DMS153 treated with DMSO at 0.1 percent for 48 hours (cell line): ENCODE data around the gene LYAR.
A peak's percentile ranks its signal among the peaks of the same experiment; 100 is the strongest.

Source experiments
- DNase-seq: peaks from one replicate; lab custom pipeline; 2025; ENCODE audit not compliant: unreplicated experiment; lab: John Stamatoyannopoulos, UW

Gene LYAR, protein sequence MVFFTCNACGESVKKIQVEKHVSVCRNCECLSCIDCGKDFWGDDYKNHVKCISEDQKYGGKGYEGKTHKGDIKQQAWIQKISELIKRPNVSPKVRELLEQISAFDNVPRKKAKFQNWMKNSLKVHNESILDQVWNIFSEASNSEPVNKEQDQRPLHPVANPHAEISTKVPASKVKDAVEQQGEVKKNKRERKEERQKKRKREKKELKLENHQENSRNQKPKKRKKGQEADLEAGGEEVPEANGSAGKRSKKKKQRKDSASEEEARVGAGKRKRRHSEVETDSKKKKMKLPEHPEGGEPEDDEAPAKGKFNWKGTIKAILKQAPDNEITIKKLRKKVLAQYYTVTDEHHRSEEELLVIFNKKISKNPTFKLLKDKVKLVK

DNA sequence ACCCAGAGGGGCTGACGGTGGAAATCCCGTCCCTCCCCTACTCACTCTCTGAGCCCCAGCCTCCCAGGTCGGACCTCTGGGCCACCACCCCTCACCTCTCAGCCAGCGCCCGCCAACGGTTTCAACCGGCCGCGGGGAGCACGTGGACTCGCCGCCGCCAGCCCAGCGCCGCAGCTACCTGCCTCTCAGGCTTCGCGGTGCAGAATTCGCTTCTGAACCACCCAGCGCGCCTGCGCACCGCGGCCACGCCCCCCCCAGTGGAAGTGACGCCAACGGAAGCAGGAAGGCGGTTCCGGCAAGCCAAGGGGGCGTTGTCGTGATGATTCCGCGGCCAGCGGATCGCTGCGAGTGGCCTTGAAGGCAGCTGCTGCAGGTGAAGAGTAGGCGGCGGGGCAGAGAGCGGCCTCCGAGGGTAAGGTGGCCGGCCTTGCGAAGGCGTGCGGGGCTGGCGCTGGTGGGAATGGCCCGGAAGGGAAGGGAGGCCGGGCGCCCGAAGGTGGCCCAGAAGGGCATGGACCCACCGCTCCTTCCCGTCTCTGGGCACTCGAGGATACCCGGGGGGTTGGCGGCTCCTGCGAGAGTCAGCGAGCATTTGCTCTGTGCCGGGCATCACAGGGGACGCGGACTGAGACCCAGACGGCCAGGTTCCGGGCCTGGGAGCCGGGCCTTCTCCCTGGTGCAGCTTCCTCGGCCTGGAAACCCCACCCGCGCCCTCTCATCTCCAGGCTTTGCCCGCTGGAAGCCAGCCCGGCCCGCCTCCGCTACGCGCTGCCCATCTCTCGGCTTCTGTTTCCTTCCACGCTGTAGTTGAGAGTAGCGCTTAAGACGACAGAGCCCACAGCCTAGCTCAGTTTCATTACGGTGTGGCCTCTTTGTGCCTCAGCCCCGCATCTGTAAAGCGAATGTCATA is at the start of gene LYAR, which contains the start of gene ZBTB49:
TSS of gene LYAR (minus strand) at position 214 of the 910 bp plus-strand sequence. CDS start 6,412 bp downstream, outside the sequence.
TSS of gene ZBTB49 (plus strand) at position 311 of the 910 bp plus-strand sequence. CDS start 9,695 bp downstream, outside the sequence.
- peak; percentile 20 for DNase-seq

DNA sequence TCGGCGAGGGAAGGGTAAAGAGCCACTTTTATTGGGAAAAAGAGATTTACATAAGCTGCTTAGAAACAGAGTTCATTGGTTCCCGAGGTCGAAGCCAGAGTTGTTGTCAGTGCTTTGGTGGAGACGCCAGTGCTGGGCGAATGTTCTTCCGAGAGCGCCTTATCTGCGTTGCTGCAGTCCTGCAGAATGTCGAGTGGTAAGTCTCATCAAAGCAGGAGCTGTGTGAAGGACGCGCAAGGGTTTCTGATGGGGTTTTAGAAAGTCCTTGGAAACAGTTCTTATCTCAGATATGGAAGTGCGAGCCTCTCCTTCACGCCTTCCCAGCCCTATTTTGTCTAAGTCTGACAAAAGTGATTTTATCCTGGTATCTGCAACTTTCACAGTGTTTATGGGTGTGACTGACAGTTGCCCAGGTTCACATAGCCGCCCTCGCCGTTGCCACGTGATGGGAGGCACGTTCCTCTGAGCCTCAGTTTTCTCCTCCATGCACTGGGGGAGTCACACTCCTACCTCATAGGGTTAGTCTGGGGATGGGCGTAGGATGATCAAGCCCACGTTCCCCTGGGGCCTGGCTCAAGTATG is 49.6 kb upstream of the LYAR start:
- DNase-seq, result no peak

GRCh38 chr4:4338210-4339001 is 48.5 kb upstream of the LYAR start:
- DNase-seq, result no peak

DNA sequence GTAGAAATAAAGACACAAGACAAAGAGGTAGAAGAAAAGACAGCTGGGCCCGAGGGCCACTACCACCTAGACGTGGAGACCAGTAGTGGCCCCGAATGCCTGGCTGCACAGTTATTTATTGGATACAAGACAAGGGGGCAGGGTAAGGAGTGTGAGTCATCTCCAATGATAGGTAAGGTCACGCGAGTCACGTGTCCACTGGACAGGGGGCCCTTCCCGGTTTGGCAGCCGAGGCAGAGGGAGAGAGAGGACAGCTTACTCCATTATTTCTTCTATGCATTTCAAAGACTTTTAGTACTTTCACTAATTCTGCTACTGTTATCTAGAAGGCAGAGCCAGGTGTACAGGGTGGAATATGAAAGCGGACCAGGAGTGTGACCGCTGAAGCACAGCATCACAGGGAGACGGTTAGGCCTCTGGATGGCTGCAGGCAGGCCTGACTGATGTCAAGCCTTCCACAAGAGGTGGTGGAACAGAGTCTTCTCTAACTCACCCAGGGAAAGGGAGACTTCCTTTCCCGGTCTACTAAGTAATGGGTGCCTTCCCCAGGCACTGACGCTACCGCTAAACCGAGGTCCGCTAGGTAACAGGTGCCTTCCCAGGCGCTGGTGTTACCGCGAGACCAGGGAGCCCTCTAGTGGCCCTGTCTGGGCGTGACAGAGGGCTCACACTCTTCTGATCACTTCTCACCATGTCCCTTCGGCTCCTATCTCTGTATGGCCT is 45.0 kb upstream of the LYAR start:
- peak; percentile 4 for DNase-seq

DNA sequence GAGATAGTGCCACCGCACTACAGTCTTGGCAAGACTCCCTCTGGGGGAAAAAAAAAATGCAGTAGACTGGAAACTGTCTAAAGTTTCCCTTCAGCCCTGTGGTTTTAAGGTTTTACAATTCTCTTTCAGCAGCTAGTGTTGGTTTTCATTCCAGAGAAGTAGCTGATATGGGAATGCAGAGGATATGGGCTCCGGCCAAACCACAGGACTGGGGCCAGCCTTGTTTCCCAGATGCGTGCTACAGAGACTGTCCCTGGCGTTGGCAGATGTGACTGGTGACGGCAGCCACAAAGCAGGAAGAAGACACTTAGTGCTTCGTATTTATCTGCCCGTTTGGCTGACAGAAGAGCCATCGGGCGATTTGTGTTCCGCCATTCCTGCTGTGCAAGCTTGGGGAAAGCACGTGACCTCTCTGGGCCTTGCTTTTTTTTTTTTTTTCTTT is 43.3 kb upstream of the LYAR start:
- no peak for DNase-seq

DNA sequence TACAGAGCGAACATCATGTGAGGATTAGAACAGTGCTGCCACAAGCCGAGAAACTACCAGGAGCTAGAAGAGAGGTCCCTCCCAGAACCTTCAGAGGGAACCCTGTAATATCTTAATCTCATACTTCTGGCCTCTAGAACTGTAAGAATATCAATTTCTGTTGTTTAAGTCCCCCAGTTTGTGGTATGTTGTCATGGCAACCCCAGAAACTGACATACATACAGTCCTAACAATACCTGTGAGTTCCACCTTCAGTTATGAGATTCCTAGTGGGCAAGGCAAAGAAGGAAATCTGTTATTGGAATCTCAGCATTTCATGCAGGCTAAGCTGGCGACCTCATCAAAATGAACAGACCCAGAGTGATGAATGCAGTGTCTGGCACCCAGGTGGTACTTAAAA is 42.6 kb upstream of the LYAR start:
- DNase-seq, result no peak

- no peak for DNase-seq
Measured at GRCh38 chr4:4330794-4331193, 40.8 kb upstream of the LYAR start.

- DNase-seq, result no peak
Measured at GRCh38 chr4:4329496-4329895, 39.5 kb upstream of the LYAR start.

GRCh38 chr4:4328840-4329239 is 38.9 kb upstream of the LYAR start:
- DNase-seq, result no peak

GRCh38 chr4:4328206-4328605 is 38.3 kb upstream of the LYAR start:
- DNase-seq, result no peak

DNA sequence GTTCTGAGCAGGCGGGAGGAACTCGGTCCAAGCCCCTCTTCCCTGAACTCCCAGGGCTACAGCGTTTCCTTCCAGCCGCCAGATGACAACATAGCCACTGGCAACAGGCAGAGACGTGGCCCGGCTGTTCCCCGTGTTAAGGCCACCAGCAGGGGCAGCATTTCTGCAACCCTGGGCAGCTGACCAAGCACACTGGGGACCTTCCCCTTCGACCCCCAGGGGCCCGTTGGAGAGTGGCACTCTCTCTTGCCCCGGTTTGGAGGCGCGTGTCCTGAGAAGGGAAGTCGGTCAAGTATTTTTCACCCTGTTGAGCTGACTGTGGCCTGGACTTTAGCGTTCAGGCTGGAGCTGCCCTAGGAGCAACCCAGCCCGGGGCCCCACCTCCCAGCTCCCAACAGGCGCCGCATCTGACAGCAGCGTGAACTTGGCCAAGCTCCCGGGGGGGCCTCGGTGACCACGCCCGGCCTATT is 37.7 kb upstream of the LYAR start:
- no peak for DNase-seq

- DNase-seq, result no peak
Measured at GRCh38 chr4:4326166-4326565, 36.2 kb upstream of the LYAR start.

DNA sequence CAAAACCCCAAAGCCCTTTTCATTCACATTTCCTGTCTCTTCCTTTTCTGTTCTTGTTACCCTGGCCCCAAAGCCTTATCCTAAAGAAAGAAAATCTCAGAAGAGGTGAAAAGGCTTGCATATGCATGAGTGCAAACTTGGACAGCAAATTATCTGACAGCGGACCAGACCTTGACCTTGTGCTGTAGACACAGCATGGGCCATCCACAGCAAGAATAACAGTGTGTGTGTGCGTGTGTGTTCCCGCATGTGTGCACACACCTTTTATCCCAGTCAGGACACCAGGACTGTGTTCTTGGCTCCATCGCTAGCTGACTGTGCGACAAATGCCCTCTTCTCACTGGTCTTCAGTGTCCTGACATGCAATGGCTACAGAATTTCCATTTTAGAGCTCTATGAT is 35.4 kb upstream of the LYAR start:
- no peak for DNase-seq

- DNase-seq, result no peak
Measured at GRCh38 chr4:4323705-4324534, 34.0 kb upstream of the LYAR start.

GRCh38 chr4:4321951-4322688 is 32.2 kb upstream of the LYAR start:
- no peak for DNase-seq

DNA sequence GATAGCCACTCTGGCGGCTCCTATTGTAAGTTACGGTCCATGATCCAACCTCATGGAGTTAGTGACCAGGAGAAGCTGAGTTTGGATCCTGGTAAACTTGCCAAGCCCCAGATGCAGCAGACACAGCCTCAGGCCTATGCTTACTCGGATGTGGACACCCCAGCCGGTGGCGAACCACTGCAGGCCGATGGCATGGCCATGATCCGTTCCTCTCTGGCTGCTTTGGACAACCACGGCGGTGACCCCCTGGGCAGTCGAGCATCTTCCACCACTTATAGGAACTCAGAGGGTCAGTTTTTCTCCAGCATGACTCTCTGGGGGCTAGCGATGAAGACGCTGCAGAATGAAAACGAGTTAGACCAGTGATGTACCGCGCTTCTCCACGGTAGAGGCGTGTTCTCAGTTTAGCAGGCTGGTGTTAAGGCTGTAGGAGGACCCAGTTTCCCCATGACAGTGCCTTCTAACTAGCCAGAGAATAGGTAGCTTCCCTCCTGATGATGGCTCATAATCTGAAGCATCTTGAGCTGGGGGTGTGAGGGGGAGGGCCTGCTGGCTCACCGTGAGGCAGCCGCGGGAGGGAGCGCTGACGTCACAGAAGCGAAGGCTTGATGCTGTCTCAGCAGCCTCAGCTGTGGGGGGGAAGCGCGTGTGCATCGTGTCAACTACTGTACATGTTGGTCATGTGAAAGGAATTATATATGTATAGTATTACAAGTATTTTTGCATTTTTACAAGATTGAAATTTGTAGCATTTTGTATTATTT is 31.2 kb upstream of the LYAR start:
- no peak for DNase-seq

- DNase-seq, result no peak
Measured at GRCh38 chr4:4320528-4320927, 30.6 kb upstream of the LYAR start.
